WTC11 (cell line): ENCODE results near the gene ALG8. TPM values are rescaled to one million over a fixed set of nuclear protein-coding genes. Genes with fewer than 3 reads are reported as not detected.
A peak's percentile ranks its signal among the peaks of the same experiment; 100 is the strongest.

Experiments
- AR ChIP-seq: fragments of 250-450 bp; sonication (Bioruptor Pico); IDR thresholded peaks from 2 replicates; pipeline ENCODE4 v1.9.0; 2021; ENCODE audit warnings: mild to moderate bottlenecking
- ATF6 ChIP-seq: sonication (generic); formaldehyde crosslinking; IDR thresholded peaks from 2 replicates; pipeline ENCODE4 v1.8.1; 2023; ENCODE audit warnings: mild to moderate bottlenecking, missing genetic modification reagents
- CTCF ChIP-seq: fragments of 200-600 bp; IDR thresholded peaks from 2 replicates; pipeline ENCODE4 v1.8.0; 2022; ENCODE audit warnings: antibody characterized with exemption
- E2F1 ChIP-seq: sonication (generic); formaldehyde crosslinking; IDR thresholded peaks from 2 replicates; pipeline ENCODE4 v1.8.0; 2022; ENCODE audit warnings: mild to moderate bottlenecking, missing genetic modification reagents
- ERG ChIP-seq: fragments of 250-450 bp; sonication (Bioruptor Pico); IDR thresholded peaks from 2 replicates; pipeline ENCODE4 v1.8.0; 2021; ENCODE audit warnings: mild to moderate bottlenecking
- FOXP1 ChIP-seq: sonication (generic); formaldehyde crosslinking; IDR thresholded peaks from 2 replicates; pipeline ENCODE4 v1.8.0; 2022; ENCODE audit warnings: missing genetic modification reagents, mild to moderate bottlenecking, moderate library complexity, borderline replicate concordance
- OVOL2 ChIP-seq: fragments of 250-450 bp; sonication (Bioruptor Pico); IDR thresholded peaks from 2 replicates; pipeline ENCODE4 v1.9.0; 2021; ENCODE audit warnings: mild to moderate bottlenecking, borderline replicate concordance
- PRRX2 ChIP-seq: fragments of 250-450 bp; sonication (Bioruptor Pico); IDR thresholded peaks from 2 replicates; pipeline ENCODE4 v1.8.0; 2021; ENCODE audit warnings: mild to moderate bottlenecking
- RELA ChIP-seq: sonication (generic); formaldehyde crosslinking; IDR thresholded peaks from 2 replicates; pipeline ENCODE4 v1.8.1; 2022; ENCODE audit warnings: missing genetic modification reagents, mild to moderate bottlenecking, borderline replicate concordance
- RORB ChIP-seq: fragments of 250-450 bp; sonication (Bioruptor Pico); IDR thresholded peaks from 2 replicates; pipeline ENCODE4 v1.9.0; 2021; ENCODE audit warnings: mild to moderate bottlenecking
- SP1 ChIP-seq: sonication (generic); formaldehyde crosslinking; conservative IDR thresholded peaks from 2 replicates; pipeline ENCODE4 v1.8.1; 2022; ENCODE audit warnings: missing genetic modification reagents
- STAT6 ChIP-seq: sonication (generic); formaldehyde crosslinking; conservative IDR thresholded peaks from 2 replicates; pipeline ENCODE4 v1.8.1; 2023; ENCODE audit warnings: mild to moderate bottlenecking, low read depth, missing genetic modification reagents, moderate library complexity
- TP53 ChIP-seq: sonication (generic); formaldehyde crosslinking; IDR thresholded peaks from 2 replicates; pipeline ENCODE4 v1.8.1; 2023; ENCODE audit warnings: mild to moderate bottlenecking, missing genetic modification reagents
- USF2 ChIP-seq: sonication (generic); formaldehyde crosslinking; IDR thresholded peaks from 2 replicates; pipeline ENCODE4 v1.8.1; 2023; ENCODE audit warnings: mild to moderate bottlenecking, missing genetic modification reagents, moderate library complexity
- ZNF317 ChIP-seq: sonication (generic); formaldehyde crosslinking; IDR thresholded peaks from 2 replicates; pipeline ENCODE4 v1.8.1; 2023; ENCODE audit warnings: low read depth, mild to moderate bottlenecking, moderate library complexity, missing genetic modification reagents, borderline replicate concordance
- ZNF512 ChIP-seq: sonication (generic); formaldehyde crosslinking; IDR thresholded peaks from 2 replicates; pipeline ENCODE4 v1.8.1; 2022; ENCODE audit warnings: missing genetic modification reagents, borderline replicate concordance
- ZNF532 ChIP-seq: fragments of 250-450 bp; sonication (Bioruptor Pico); IDR thresholded peaks from 2 replicates; pipeline ENCODE4 v1.9.0; 2021; ENCODE audit warnings: mild to moderate bottlenecking, borderline replicate concordance
- total RNA-seq: library from RNA; stranded (reverse); gene quantifications from 3 replicates; pipeline ENCODE4 v1.2.3, GENCODE V29; 2021

Gene ALG8
- total RNA-seq, 1 experiment from 2014 or later = 63.8 TPM

GRCh38 chr11:78139422-78140391 lies at the start of gene ALG8 (continued):
- TF ChIP-seq ATF6 (CRISPR knock-in tag) = no peak
- TF ChIP-seq TP53 (CRISPR knock-in tag) = peak; percentile 76
- TF ChIP-seq USF2 (CRISPR knock-in tag) = 0 out of 2 replicates have a peak, but pooled peaks have one; percentile 31
- no peak for TF ChIP-seq CTCF
- no peak for TF ChIP-seq OVOL2 (CRISPR knock-in tag)
- no peak for TF ChIP-seq STAT6 (CRISPR knock-in tag)
- TF ChIP-seq ZNF512 (CRISPR knock-in tag) = 0 out of 2 replicates have a peak, but pooled peaks have one; percentile 8
- TF ChIP-seq E2F1 (CRISPR knock-in tag) = peak; percentile 75
- no peak for TF ChIP-seq ZNF317 (CRISPR knock-in tag)
- no peak for TF ChIP-seq PRRX2 (CRISPR knock-in tag)
- TF ChIP-seq FOXP1 (CRISPR knock-in tag) = peak; percentile 82; the same call in 1 of the 2 replicates
- no peak for TF ChIP-seq RELA (CRISPR knock-in tag)
- TF ChIP-seq ZNF532 (CRISPR knock-in tag) = no peak
- peak; percentile 86 for TF ChIP-seq SP1 (CRISPR knock-in tag)
- no peak for TF ChIP-seq RORB (CRISPR knock-in tag)
- no peak for TF ChIP-seq ERG
- no peak for TF ChIP-seq AR (CRISPR knock-in tag)
